HEK293T (cell line): ENCODE data around the gene CLDN19.

ENCODE experiments used
- CTCF ChIA-PET: fragments of 350-600 bp; formaldehyde crosslinking; extraction: SDS; loops from one replicate; lab custom pipeline; 2021; ENCODE audit warnings: antibody characterized with exemption, inconsistent platforms; lab: Yijun Ruan, JAX
- POLR2A ChIA-PET: fragments of 350-600 bp; formaldehyde crosslinking; extraction: SDS; loops from one replicate; lab custom pipeline; 2020; ENCODE audit warnings: antibody characterized with exemption, inconsistent platforms; lab: Yijun Ruan, JAX
- DNase-seq: peaks from one replicate; pipeline ENCODE4 v3.0.0; 2012; ENCODE audit warnings: mixed read lengths; ENCODE audit errors: extremely low spot score
- ARNT ChIP-seq: fragments of 450-650 bp; IDR thresholded peaks from 2 replicates; pipeline ENCODE4 v1.6.1; 2017; ENCODE audit warnings: mild to moderate bottlenecking
- BHLHE40 ChIP-seq: fragments of 450-650 bp; IDR thresholded peaks from 2 replicates; pipeline ENCODE4 v1.6.1; 2016; ENCODE audit warnings: mild to moderate bottlenecking, moderate library complexity, borderline replicate concordance
- CTBP1 ChIP-seq: fragments of 450-650 bp; IDR thresholded peaks from 2 replicates; pipeline ENCODE4 v1.6.1; 2016; ENCODE audit warnings: borderline replicate concordance
- ELF4 ChIP-seq: fragments of 450-650 bp; IDR thresholded peaks from 2 replicates; pipeline ENCODE4 v1.6.1; 2017; ENCODE audit warnings: antibody characterized with exemption
- FOXA1 ChIP-seq: fragments of 450-650 bp; IDR thresholded peaks from 2 replicates; pipeline ENCODE4 v1.6.1; 2016; ENCODE audit warnings: mild to moderate bottlenecking
- FOXK2 ChIP-seq: fragments of 450-650 bp; IDR thresholded peaks from 2 replicates; pipeline ENCODE4 v1.6.1; 2016; ENCODE audit warnings: mild to moderate bottlenecking
- FOXM1 ChIP-seq: fragments of 450-650 bp; IDR thresholded peaks from 2 replicates; pipeline ENCODE4 v1.6.1; 2017; ENCODE audit warnings: mild to moderate bottlenecking, borderline replicate concordance
- HDGF ChIP-seq: fragments of 450-650 bp; IDR thresholded peaks from 2 replicates; pipeline ENCODE4 v1.6.1; 2017; ENCODE audit warnings: antibody characterized with exemption, borderline replicate concordance
- L3MBTL2 ChIP-seq: fragments of 450-650 bp; conservative IDR thresholded peaks from 2 replicates; pipeline ENCODE4 v1.6.1; 2016; ENCODE audit warnings: mild to moderate bottlenecking
- LEF1 ChIP-seq: fragments of 450-650 bp; IDR thresholded peaks from 2 replicates; pipeline ENCODE4 v1.6.1; 2017; ENCODE audit warnings: mild to moderate bottlenecking, borderline replicate concordance
- NFRKB ChIP-seq: fragments of 450-650 bp; IDR thresholded peaks from 2 replicates; pipeline ENCODE4 v1.6.1; 2016; ENCODE audit warnings: mild to moderate bottlenecking, moderate library complexity
- PKNOX1 ChIP-seq: fragments of 450-650 bp; IDR thresholded peaks from 2 replicates; pipeline ENCODE4 v1.6.1; 2016
- SP1 ChIP-seq: fragments of 450-650 bp; IDR thresholded peaks from 2 replicates; pipeline ENCODE4 v1.6.1; 2017
- SUZ12 ChIP-seq: fragments of 450-650 bp; IDR thresholded peaks from 2 replicates; pipeline ENCODE4 v1.6.1; 2016; ENCODE audit warnings: mild to moderate bottlenecking
- TARDBP ChIP-seq: fragments of 450-650 bp; IDR thresholded peaks from 2 replicates; pipeline ENCODE4 v1.6.1; 2016
- ZNF384 ChIP-seq: fragments of 450-650 bp; IDR thresholded peaks from 2 replicates; pipeline ENCODE4 v1.6.1; 2016

CLDN19 gene

DNA sequence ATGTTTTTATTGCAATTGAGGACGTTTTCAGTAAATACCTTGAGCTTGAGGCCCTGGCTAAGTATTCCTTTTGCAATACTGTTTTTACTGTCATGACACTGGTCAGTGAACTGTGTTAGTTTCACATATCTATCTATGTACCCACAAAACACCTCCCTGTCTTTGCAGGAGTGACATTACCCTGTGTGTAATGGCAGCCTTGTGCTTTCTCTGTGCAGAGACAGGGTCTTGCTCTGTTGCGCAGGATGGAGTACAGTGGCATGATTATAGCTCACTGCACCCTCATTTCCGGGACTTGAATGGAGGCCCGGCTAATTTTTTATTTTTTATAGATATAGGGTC is 48.9 kb downstream of the CLDN19 start:
- CTCF ChIA-PET = interaction anchor here (1.3 to 1.4 kb wide), 2 partner anchors 75 to 113 kb away, joined by 3 to 5 read pairs; no protein-coding TSS in a partner anchor
- POLR2A ChIA-PET = interaction anchor here (1.3 to 3.3 kb wide), 4 partner anchors 9 to 75 kb away, joined by 3 to 31 read pairs (median 9); partner anchors contain the start of genes C1orf50, P3H1, PPIH and YBX1
- no peak for DNase-seq
- no peak for TF ChIP-seq ZNF384
- TF ChIP-seq CTBP1 = no peak
- no peak for TF ChIP-seq ARNT
- TF ChIP-seq L3MBTL2 = no peak
- TF ChIP-seq FOXA1 = no peak
- TF ChIP-seq NFRKB = no peak
- no peak for TF ChIP-seq PKNOX1

DNA sequence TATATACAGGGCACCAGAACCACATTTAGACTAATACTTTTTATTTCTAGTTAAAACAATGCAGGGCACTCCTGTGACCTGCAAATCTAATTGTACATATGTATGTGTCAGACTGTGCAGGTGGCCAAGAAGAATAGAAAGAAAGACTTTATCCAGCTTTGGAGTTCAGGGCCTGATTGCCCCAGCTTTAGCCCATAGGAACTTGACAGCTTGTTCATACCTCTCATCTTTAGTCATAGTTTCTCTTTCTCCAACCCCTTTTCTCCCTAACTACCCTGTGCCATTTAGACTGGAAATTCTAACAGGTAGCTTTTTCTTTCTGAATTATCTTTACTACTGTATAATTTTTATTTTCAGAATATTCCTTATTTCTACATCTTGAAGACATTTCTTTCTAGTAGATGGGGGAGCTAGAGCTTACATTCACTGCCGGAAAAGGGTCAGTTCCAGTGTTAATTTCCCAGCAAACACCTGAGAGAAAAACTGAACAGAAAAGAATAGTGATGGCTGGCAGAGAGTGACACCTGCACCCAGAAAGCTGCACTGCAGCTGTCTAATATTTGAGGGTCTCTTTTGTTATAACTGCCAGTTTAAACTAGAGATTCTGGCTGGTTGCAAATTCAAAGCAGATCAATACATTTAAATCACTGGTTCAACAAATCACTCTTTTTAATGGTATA is 49.4 kb downstream of the CLDN19 start:
- no peak for TF ChIP-seq ARNT
- TF ChIP-seq HDGF = no peak
- no peak for TF ChIP-seq ZNF384
- no peak for TF ChIP-seq L3MBTL2
- no peak for TF ChIP-seq FOXM1
- TF ChIP-seq NFRKB = no peak
- TF ChIP-seq SUZ12 = no peak
- no peak for TF ChIP-seq PKNOX1
- TF ChIP-seq SP1 = no peak
- TF ChIP-seq TARDBP = no peak
- no peak for TF ChIP-seq LEF1
- no peak for TF ChIP-seq FOXA1
- TF ChIP-seq CTBP1 = no peak
- no peak for TF ChIP-seq FOXK2
- POLR2A ChIA-PET = interaction anchor here (1.3 to 3.3 kb wide), 4 partner anchors 9 to 76 kb away, joined by 3 to 31 read pairs (median 9); partner anchors contain the start of genes C1orf50, P3H1, PPIH and YBX1
- DNase-seq = no peak
- CTCF ChIA-PET = interaction anchor here (1.3 to 1.4 kb wide), 2 partner anchors 75 to 112 kb away, joined by 3 to 5 read pairs; no protein-coding TSS in a partner anchor

GRCh38 chr1:42689912-42690311 is 50.1 kb downstream of the CLDN19 start:
- TF ChIP-seq CTBP1 (no peak), PKNOX1 (no peak), SUZ12 (no peak), HDGF (no peak), L3MBTL2 (no peak), ELF4 (no peak), ARNT (no peak), NFRKB (no peak), FOXM1 (no peak), ZNF384 (no peak), BHLHE40 (no peak), TARDBP (no peak), SP1 (no peak), FOXK2 (no peak), LEF1 (no peak), FOXA1 (no peak)
- DNase-seq = no peak
- CTCF ChIA-PET = interaction anchor here (1.3 to 1.4 kb wide), 2 partner anchors 76 to 112 kb away, joined by 3 to 5 read pairs; no protein-coding TSS in a partner anchor
- POLR2A ChIA-PET = interaction anchor here (1.6 to 3.3 kb wide), 2 partner anchors 32 to 76 kb away, joined by 6 to 12 read pairs; partner anchors contain the start of genes C1orf50, P3H1 and PPIH

- ChIA-PET POLR2A (interaction anchor here (0.5 to 1.4 kb wide), 3 partner anchors 28 to 286 kb away, joined by 3 to 4 read pairs (median 3); partner anchors contain the start of gene PPIH), CTCF (no interaction called here)
- no peak for DNase-seq
- TF ChIP-seq SUZ12 (no peak), FOXA1 (no peak), TARDBP (no peak), ARNT (no peak), HDGF (no peak), FOXK2 (no peak), BHLHE40 (no peak), LEF1 (no peak), L3MBTL2 (no peak), SP1 (no peak), NFRKB (no peak), FOXM1 (no peak)
Measured at GRCh38 chr1:42686418-42686817, 53.6 kb downstream of the CLDN19 start.

DNA sequence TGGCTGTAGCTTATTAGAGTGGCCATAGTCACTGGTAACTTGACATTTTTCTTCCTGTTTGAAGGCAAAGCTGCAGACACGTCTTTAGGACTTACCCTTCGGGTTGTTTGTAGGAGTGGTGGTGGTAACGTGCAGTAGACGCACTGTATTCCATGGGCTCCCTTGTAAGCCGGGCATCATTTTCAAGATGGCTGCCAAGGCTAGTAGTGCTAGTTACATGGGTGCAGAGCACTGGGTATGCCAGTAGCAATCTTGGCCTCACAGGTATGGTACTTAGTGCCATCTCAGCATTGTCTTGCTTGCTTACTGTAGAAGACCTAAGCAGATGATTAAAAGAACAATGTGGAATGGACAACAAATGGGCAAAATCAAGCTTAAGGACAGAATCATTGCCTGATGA is 55.9 kb downstream of the CLDN19 start:
- ChIA-PET POLR2A (interaction anchor here (2.4 to 3.8 kb wide), 3 partner anchors 8 to 82 kb away, joined by 31 to 32 read pairs (median 31); partner anchors contain the start of genes C1orf50, P3H1 and PPIH), CTCF (no interaction called here)
- DNase-seq = peak; percentile 31
- TF ChIP-seq SP1 (no peak), FOXM1 (no peak), FOXK2 (no peak), L3MBTL2 (no peak), NFRKB (no peak), TARDBP (no peak)
